MM.1S (cell line): Measurements from ENCODE around the gene C16orf92.

Experiments
- CTCF ChIP-seq: fragments of 300-600 bp; sonication (generic); IDR thresholded peaks from 2 replicates; pipeline ENCODE4 v1.5.1; 2016; ENCODE audit warnings: antibody characterized with exemption, low read length, mixed read lengths
- EZH2 ChIP-seq: fragments of 300-600 bp; sonication (generic); optimal IDR thresholded peaks from 2 replicates; pipeline ENCODE3; 2017; ENCODE audit warnings: low read depth, mild to moderate bottlenecking, antibody characterized with exemption, low read length, mixed read lengths

DNA sequence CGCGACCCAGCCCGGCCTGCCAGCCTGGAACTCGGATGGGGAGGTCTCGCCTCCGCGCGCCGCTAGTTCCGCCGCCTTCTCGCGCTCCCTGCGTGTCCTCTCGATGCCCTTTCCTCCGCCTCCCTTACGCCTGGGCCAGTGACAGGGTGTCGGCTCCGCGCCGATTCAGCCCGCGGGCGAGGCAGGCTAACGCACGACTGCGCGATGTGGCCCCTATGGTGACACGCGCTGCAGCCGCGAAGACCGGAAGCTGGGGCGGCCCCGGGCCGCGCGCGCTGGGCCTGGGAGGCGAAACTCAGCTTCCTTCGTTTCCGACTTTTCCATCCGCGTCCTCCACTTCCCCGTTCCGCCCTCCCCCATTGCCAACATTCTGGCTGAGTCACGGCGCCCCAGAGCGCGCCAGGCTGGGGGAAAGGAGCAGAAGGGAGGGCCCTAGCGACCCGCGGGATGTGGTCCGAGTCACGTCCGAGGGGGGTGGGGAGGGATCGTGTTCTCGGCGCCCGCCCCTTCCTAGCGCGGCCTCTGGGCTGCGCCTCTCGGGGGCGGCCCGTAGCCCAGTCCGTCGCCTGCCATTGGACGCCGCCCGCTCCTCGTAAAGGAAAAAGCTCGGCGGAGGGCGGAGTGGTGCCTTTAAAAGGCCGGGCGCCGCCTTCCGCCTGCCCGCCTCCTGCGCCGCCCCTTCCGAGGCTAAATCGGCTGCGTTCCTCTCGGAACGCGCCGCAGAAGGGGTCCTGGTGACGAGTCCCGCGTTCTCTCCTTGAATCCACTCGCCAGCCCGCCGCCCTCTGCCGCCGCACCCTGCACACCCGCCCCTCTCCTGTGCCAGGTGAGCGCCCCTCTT is 42.3 kb downstream of the C16orf92 start, which contains the start of gene ALDOA:
- TF ChIP-seq CTCF (no peak), EZH2 (no peak)
